Glomerular endothelial cell (primary cell): ENCODE measurements around the gene ZSCAN10. TPM values are rescaled to one million over a fixed set of nuclear protein-coding genes. Genes with fewer than 3 reads are reported as not detected.

ENCODE experiments used
- DNase-seq: peaks from one replicate; pipeline ENCODE4 v3.0.0-alpha.2; 2011; ENCODE audit warnings: low read depth, low spot score; ENCODE audit errors: extremely low read depth
- total RNA-seq: library from RNA; depleted of rRNA; stranded (reverse); fragments of >200 nt; gene quantifications from 2 replicates; pipeline ENCODE4 v1.2.3, GENCODE V29; 2015

Gene ZSCAN10
- total RNA-seq, 1 donor from 2014 or later, result not detected

- DNase-seq, result no peak
Observed at GRCh38 chr16:3112058-3112880, 13.2 kb upstream of the ZSCAN10 start, which contains the start of gene ZNF205. Gene ZNF205 (plus strand): TSS chr16:3112586. CDS start chr16:3113431, 845 bp downstream.

GRCh38 chr16:3106205-3106928 is 7.3 kb upstream of the ZSCAN10 start:
- DNase-seq, result no peak

- DNase-seq, result no peak
Observed at GRCh38 chr16:3101841-3102470, 2.9 kb upstream of the ZSCAN10 start.

GRCh38 chr16:3101018-3101840 is 2.1 kb upstream of the ZSCAN10 start:
- no peak for DNase-seq

- DNase-seq, result no peak
Observed at GRCh38 chr16:3099732-3100499, 822 bp upstream of the ZSCAN10 start.

GRCh38 chr16:3099395-3099731 is 269 bp upstream of the ZSCAN10 start:
- DNase-seq, result no peak

GRCh38 chr16:3097266-3097665 is 1.8 kb downstream of the ZSCAN10 start:
- DNase-seq, result no peak

- no peak for DNase-seq
Observed at GRCh38 chr16:3096362-3096761, 2.7 kb downstream of the ZSCAN10 start.

GRCh38 chr16:3095869-3096268 is 3.2 kb downstream of the ZSCAN10 start:
- no peak for DNase-seq

- no peak for DNase-seq
Observed at GRCh38 chr16:3094289-3095027, 4.6 kb downstream of the ZSCAN10 start.

GRCh38 chr16:3092501-3092941 is 6.6 kb downstream of the ZSCAN10 start:
- no peak for DNase-seq

- no peak for DNase-seq
Observed at GRCh38 chr16:3091551-3091950, 7.5 kb downstream of the ZSCAN10 start.

- no peak for DNase-seq
Observed at GRCh38 chr16:3089717-3090592, 9.1 kb downstream of the ZSCAN10 start.

GRCh38 chr16:3088925-3089716 is 10.0 kb downstream of the ZSCAN10 start:
- no peak for DNase-seq

GRCh38 chr16:3088450-3088849 is 10.6 kb downstream of the ZSCAN10 start:
- no peak for DNase-seq

GRCh38 chr16:3087243-3088235 is 11.6 kb downstream of the ZSCAN10 start:
- no peak for DNase-seq
